GM19467 (cell line): ENCODE results near the gene LRRC53.

ENCODE experiments used
- ATAC-seq: cut with Tn5 transposase; IDR thresholded peaks from one replicate; pipeline ENCODE4 v1.9.1; 2021; ENCODE audit warnings: mild to moderate bottlenecking, moderate library complexity; ENCODE audit not compliant: unreplicated experiment

Gene LRRC53

GRCh38 chr1:74498901-74499300, 13.5 kb downstream of the LRRC53 start:
- ATAC-seq, result no peak

- no peak for ATAC-seq
Observed at GRCh38 chr1:74496669-74497068, 15.7 kb downstream of the LRRC53 start.

DNA sequence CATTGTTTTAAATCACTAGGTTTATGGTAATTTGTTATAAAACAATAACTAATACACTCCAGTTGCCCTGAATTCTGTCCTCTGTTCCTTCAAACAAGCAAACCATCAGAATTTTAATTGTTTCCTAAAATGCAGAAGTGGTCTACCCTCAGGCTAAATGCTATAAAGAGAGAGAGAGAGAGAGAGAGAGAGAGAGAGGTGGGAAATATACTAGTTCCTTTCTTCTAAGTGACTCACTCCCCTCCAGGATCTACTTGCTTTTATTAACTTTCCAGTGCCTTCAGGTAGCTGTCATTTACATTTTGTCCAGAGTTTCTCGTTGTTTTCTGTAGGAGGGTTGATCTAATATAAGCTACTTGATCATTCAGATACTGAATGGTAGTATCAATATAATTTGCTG, 26.4 kb downstream of the LRRC53 start:
- ATAC-seq, result no peak

- no peak for ATAC-seq
Observed at GRCh38 chr1:74485622-74486021, 26.8 kb downstream of the LRRC53 start.

DNA sequence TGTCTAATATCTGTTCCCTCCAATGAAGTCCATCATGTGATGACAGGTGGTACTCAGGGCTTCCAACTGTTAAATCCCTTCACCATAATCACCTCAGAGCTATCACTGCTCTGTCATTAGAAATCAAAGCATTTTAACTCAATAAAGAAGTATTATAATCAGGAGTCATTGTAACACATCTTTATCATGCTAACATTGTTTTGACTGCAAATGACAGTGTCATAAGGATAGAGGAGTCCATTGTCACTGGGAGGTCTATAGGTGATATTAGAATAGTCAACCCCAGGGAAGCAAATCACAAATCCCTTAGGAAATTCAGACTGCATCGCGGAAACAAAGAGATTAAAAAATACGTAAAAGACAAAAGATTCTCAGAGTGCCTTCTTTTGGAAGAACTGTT, 30.8 kb downstream of the LRRC53 start:
- ATAC-seq, result no peak

GRCh38 chr1:74480068-74480467, 32.3 kb downstream of the LRRC53 start:
- no peak for ATAC-seq

DNA sequence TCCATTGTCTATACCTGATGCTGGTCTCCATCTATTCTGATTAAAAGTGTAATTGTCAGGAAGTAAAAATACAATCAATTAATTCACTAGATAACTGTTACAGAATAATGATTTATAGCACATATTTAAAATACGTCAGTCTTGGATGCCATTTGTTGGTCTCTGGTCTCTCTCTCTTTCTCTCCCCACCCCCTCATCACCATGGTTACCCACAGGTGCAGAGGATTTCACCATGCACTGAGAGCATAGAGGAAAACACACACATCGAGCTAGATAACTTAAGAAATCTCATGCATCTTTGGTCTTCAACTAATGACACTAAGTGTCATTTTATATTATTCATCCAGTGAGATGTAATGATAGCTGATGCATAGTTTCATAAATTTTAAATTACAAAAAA, 33.4 kb downstream of the LRRC53 start:
- ATAC-seq, result no peak

- no peak for ATAC-seq
Observed at GRCh38 chr1:74474585-74474984, 37.8 kb downstream of the LRRC53 start.

DNA sequence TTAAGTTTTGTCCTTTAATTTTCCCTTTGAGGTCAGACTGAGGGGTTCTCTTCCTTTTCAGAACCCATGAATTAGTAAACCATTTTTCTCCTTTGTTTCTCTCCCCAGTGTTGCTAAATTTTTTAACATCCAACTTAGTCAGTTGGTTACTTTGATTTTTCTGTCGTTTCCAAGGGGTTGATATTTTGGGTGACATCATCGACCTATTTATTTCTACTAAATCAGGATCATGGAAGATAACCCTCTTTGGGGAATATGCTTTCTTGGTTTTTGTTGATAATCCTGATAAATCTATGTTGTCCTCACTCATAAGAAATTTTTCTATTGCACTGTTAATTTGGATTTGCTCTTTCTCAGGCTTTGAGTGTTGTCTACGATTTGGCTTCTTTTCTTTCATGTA, 40.9 kb downstream of the LRRC53 start:
- no peak for ATAC-seq

GRCh38 chr1:74470936-74471335, 41.5 kb downstream of the LRRC53 start:
- ATAC-seq, result no peak

DNA sequence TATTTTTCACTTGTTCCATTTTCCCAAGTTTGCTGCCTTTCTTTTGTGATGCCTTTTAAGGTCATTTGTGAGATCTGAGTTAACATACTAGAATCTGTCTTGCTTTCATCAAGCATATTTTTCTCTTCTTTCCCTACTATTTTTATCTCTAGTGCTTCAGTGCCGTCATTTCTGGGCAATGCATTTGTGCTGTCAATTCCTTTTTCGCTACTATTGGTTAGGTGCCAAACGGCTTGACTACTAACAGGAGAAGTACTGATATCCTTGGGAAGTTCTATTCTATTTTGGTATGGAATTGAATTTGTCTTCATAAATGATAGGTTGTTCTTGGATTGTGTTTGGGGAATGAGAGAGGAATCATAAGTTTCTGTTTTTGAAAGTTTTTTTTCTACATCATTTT, 42.2 kb downstream of the LRRC53 start:
- no peak for ATAC-seq

GRCh38 chr1:74468982-74469603, 43.3 kb downstream of the LRRC53 start:
- ATAC-seq, result no peak

DNA sequence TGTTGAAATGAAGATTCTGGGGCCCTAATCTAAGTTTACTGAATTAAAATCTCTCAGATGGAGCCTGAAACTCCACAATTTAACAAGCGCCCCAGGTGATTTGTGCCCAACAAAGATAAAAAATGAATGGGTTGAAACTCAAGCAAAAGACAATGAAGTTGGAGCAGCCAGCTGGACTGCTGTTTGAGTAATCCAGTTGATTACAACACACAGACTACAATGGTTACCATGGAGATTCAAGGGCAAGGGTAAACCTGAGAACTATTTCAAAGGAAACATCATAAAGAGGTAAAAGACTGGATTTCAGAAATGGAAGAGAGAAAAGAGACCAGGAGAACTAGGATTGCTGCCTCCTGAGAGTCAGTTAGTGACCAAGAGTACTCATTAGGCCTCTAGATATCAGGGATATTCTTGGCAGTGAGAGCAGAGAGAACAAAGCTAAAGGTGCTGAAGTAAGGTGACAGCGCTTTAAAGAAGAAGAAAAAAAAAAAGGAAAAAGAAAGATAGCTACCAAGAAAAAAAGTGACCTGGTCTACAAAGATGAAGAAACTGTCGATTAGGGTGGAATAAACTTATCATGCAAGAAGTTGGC, 44.5 kb downstream of the LRRC53 start:
- ATAC-seq, result no peak

GRCh38 chr1:74465193-74465681, 47.2 kb downstream of the LRRC53 start:
- no peak for ATAC-seq

- ATAC-seq, result no peak
Observed at GRCh38 chr1:74464037-74464436, 48.4 kb downstream of the LRRC53 start.

DNA sequence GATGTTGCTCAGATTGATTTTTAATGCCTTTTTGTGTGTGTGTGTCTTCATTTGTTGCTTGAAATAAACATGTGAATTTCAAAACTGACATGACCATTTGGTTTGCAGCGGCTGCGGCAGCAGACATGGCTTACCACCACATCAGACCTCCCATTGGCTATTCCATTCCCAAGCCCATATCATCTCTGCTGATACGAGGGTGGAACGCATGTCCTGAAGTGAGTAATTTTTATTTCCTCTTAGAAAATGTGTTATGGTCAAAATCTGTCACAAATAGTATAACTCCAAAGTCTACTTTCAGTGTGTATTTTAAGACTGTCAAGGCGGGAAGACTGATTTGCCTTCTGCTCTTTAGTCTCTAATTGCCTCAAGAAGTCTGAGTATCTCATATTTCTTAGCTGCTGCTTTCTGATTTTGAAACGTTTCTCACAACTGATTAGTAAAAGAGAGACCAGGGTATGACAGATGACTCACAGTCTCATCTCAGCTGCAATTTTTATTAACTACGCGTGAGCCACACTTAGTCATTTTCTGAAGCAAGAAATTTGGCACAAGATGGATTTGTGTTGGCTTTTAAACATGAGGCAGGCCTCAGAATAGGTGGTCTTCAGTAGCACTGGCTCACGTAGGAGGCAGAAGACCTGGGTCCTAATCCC, 49.0 kb downstream of the LRRC53 start:
- no peak for ATAC-seq

GRCh38 chr1:74457253-74457652, 55.2 kb downstream of the LRRC53 start:
- ATAC-seq, result no peak

- no peak for ATAC-seq
Observed at GRCh38 chr1:74455390-74455789, 57.0 kb downstream of the LRRC53 start.

GRCh38 chr1:74453277-74453676, 59.1 kb downstream of the LRRC53 start:
- ATAC-seq, result no peak

- no peak for ATAC-seq
Observed at GRCh38 chr1:74452035-74452434, 60.4 kb downstream of the LRRC53 start.

DNA sequence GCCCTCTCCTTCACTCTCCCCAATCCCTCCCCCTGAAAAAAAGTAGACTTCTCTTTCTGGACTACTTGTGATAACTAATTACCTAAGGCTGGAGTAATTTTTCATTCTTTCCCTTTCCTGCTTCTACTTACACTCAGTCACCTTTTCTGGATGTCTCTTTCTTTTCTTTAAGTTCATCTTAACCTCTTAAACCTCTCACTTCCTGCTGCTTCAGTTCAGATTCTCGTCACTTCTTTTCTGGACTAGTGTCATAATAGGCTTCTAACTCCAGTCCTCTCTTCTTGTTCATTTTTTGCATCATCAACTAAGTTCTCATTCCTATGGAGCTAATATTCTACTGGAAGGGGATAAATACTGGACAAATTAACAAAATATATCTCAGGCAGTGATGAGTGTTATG, 75.4 kb downstream of the LRRC53 start:
- ATAC-seq, result no peak

- no peak for ATAC-seq
Observed at GRCh38 chr1:74436078-74436477, 76.3 kb downstream of the LRRC53 start.
